Mucosa of rectum (tissue), 2 donors: ENCODE data around the gene STAP2.
A peak's percentile ranks its signal among the peaks of the same experiment; 100 is the strongest.
"Not testable (repeated sequence)": the region's sequence is repeated elsewhere in the genome, so short reads cannot be mapped to it uniquely, and the experiment has no call there.

Experiments
- H3K27ac ChIP-seq, 2 donors: one replicate each; pipeline ENCODE4 v1.7.0; 2013; ENCODE audit warnings: inconsistent platforms in 2 of 2, low read depth in 2 of 2, low read length in 2 of 2
- H3K27me3 ChIP-seq, 2 donors: one replicate each; pipeline ENCODE4 v1.7.0; 2013; ENCODE audit warnings: low read length in 2 of 2; ENCODE audit not compliant: control insufficient read depth in 2 of 2, insufficient read depth in 2 of 2
- H3K36me3 ChIP-seq, 2 donors: one replicate each; pipeline ENCODE4 v1.7.0; 2013; ENCODE audit warnings: low read length in 2 of 2; ENCODE audit not compliant: control insufficient read depth in 2 of 2, insufficient read depth in 2 of 2
- H3K4me1 ChIP-seq, 2 donors: one replicate each; pipeline ENCODE4 v1.7.0; 2013; ENCODE audit warnings: low read length in 2 of 2, mild to moderate bottlenecking in 1 of 2; ENCODE audit not compliant: control insufficient read depth in 2 of 2, insufficient read depth in 2 of 2
- H3K4me3 ChIP-seq, 2 donors: one replicate each; pipeline ENCODE4 v1.7.0; 2013; ENCODE audit warnings: low read length in 2 of 2
- H3K9ac ChIP-seq, 2 donors: one replicate each; pipeline ENCODE4 v1.7.0; 2013; ENCODE audit warnings: low read length in 2 of 2, low read depth in 1 of 2, mild to moderate bottlenecking in 1 of 2
- H3K9me3 ChIP-seq, 2 donors: one replicate each; pipeline ENCODE4 v1.7.0; 2013; ENCODE audit warnings: low read length in 2 of 2; ENCODE audit not compliant: control insufficient read depth in 2 of 2
- donor health status: healthy.
- donor health status: Normal muscosa, but diverticular disease.

The STAP2 gene

DNA sequence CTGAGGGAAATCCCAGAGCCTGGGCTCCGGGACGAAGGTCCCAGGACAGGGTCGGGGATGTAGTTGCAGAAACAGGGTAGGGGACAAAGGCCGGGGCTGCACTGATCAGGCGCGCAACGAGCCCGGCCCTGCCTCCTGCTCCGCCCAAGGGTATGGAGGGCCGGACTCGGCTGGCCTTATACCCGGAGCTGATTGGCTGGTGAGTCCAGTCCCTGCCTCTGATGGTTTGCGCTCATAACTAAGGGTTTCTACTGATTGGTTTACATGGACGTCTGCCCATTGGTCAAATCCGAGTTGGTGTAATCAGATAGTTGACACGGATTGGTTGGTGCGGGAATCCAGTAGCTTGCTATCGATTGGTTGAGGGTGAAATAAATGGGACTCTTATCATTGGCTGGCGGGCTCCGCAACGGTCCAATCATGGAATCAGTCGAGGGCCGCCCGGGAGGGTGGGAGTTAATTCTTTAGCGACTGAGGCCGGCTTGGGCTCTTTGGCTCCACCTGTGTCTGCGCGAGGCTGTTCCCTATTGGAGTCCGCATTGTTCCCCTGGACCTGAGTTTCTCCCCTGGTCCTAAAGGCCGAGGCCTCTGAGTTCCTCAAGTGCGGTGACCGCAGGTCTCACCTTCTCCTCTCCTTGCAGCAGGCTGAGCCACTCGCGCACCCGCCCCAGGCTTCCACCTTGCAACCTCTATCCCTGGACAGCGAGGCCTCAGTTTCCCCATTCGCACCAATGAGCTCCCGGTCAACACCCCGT lies 4.2 kb upstream of the STAP2 start:
- Histone ChIP-seq H3K4me3 (peak overlapping the region; percentile 91 to 97), H3K36me3 (peaks cover 3 to 7% of the 10 kb centered on the region in 2 donors), H3K9me3 (no peaks in the 10 kb centered on the region), H3K27ac (peak overlapping the region; percentile 98), H3K4me1 (peaks cover 19 to 32% of the 10 kb centered on the region in 2 donors), H3K27me3 (no peaks in the 10 kb centered on the region), H3K9ac (peak overlapping the region; percentile 79 to 83)

GRCh38 chr19:4342314-4342614 lies 3.6 kb upstream of the STAP2 start:
- Histone ChIP-seq H3K9ac (peak overlapping the region; percentile 79 to 83), H3K4me1 (peaks cover 19 to 32% of the 10 kb centered on the region in 2 donors), H3K9me3 (no peaks in the 10 kb centered on the region), H3K27me3 (no peaks in the 10 kb centered on the region), H3K36me3 (peaks cover 3 to 7% of the 10 kb centered on the region in 2 donors), H3K4me3 (peak overlapping the region; percentile 72 to 79), H3K27ac (peak overlapping the region; percentile 96 to 98)

GRCh38 chr19:4337906-4338440 lies 654 bp downstream of the STAP2 start:
- H3K9me3 ChIP-seq, result no peaks in the 10 kb centered on the region
- H3K9ac ChIP-seq, result peak overlapping the region; percentile 72 to 88
- H3K36me3 ChIP-seq, result peaks cover 9 to 11% of the 10 kb centered on the region in 2 donors
- no peaks in the 10 kb centered on the region for H3K27me3 ChIP-seq
- H3K4me1 ChIP-seq, result peaks cover 13 to 18% of the 10 kb centered on the region in 2 donors
- H3K4me3 ChIP-seq, result peak overlapping the region; percentile 79 to 81
- peak overlapping the region; percentile 84 to 89 for H3K27ac ChIP-seq

- no peak overlapping the region for H3K4me3 ChIP-seq
- H3K4me1 ChIP-seq, result peaks cover 4 to 8% of the 10 kb centered on the region in 2 donors
- H3K9me3 ChIP-seq, result no peaks in the 10 kb centered on the region
- H3K27ac ChIP-seq, result no peak overlapping the region
- no peak overlapping the region for H3K9ac ChIP-seq
- H3K27me3 ChIP-seq, result no peaks in the 10 kb centered on the region
- H3K36me3 ChIP-seq, result peaks cover 9 to 12% of the 10 kb centered on the region in 2 donors
Observed at GRCh38 chr19:4334929-4335570, 3.6 kb downstream of the STAP2 start.

- Histone ChIP-seq H3K27me3 (no peaks in the 10 kb centered on the region), H3K27ac (no peak overlapping the region), H3K9ac (no peak overlapping the region), H3K4me3 (no peak overlapping the region), H3K4me1 (peaks cover 0 to 9% of the 10 kb centered on the region in 2 donors), H3K36me3 (peaks cover 18 to 19% of the 10 kb centered on the region in 2 donors), H3K9me3 (no peaks in the 10 kb centered on the region)
Observed at GRCh38 chr19:4329858-4330257, 8.8 kb downstream of the STAP2 start.

DNA sequence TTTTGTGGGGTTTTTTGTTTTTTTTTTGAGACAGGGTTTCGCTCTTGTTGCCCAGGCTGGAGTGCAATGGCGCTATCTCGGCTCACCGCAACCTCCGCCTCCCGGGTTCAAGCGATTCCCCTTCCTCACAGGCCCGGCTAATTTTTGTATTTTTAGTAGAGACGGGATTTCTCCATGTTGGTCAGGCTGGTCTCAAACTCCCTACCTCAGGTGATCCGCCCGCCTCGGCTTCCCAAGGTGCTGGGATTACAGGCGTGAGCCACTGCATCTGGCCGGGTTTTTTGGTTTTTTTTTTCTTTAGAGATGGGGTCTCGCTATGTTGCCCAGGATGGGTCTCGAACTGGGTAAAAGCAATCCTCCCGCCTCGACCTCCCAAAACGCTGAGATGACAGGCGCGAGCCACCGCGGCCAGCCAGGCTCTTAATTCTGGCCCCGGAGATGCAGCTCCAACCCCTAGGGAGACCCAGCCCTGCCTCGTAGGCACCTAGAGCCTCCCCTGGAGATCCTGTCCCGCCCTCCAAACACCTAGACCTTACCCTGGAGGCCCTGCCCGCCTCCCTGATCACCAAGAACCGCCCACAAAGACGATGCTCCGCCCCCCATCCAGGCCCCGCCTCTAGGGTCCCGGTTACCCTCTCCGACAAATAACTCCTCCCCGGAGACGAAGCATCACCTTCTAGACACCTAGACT lies 9.5 kb downstream of the STAP2 start:
- Histone ChIP-seq H3K4me3 (peak overlapping the region in 1 of 2 donors; percentile 55), H3K36me3 (peaks cover 14 to 18% of the 10 kb centered on the region in 2 donors)
- H3K9ac ChIP-seq, H3K4me1 ChIP-seq, H3K9me3 ChIP-seq, H3K27me3 ChIP-seq, H3K27ac ChIP-seq: not testable (repeated sequence)

GRCh38 chr19:4328243-4328990 lies 10.2 kb downstream of the STAP2 start:
- Histone ChIP-seq H3K9me3 (no peaks in the 10 kb centered on the region), H3K9ac (no peak overlapping the region), H3K36me3 (peaks cover 8 to 11% of the 10 kb centered on the region in 2 donors), H3K4me1 (peaks cover 0 to 9% of the 10 kb centered on the region in 2 donors), H3K27me3 (no peaks in the 10 kb centered on the region), H3K4me3 (peak overlapping the region; percentile 44 to 67), H3K27ac (no peak overlapping the region)

- H3K9me3 ChIP-seq, result no peaks in the 10 kb centered on the region
- peaks cover 2 to 9% of the 10 kb centered on the region in 2 donors for H3K4me1 ChIP-seq
- peaks cover 8 to 9% of the 10 kb centered on the region in 2 donors for H3K36me3 ChIP-seq
- no peaks in the 10 kb centered on the region for H3K27me3 ChIP-seq
- H3K27ac ChIP-seq, result peak overlapping the region in 1 of 2 donors; percentile 43
- H3K4me3 ChIP-seq, result peak overlapping the region in 1 of 2 donors; percentile 67
- no peak overlapping the region for H3K9ac ChIP-seq
Observed at GRCh38 chr19:4327877-4328242, 10.8 kb downstream of the STAP2 start.

DNA sequence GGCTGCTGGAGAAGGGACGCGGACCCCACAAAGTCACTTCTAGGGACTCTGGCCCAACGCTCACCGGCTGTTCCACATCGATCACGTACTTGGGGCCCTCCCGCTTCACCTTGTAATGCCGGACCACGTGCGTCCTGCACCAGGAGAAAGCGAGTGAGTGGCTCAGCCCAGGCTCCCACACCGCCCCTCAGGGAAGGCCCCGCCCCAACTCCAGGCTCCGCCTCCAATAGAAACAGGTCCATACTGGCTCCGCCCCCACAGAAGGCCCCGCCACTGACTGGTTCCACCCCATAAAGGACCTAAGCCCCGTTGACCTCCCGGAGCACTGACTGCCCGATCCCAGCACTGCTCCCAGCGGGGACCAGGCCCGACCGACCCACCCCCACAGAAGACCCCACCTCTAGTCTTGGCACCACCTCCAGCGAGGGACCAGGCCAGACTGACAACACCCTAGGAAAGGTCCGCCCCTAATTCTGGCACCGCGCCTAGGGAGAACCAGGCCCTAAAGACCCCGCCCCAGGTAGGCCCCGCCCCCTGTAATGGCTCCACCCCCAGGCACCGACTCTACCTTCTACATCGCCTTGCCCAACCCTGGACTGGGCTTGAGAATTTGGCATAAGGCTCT lies 11.3 kb downstream of the STAP2 start:
- H3K4me3 ChIP-seq, result peak overlapping the region in 1 of 2 donors; percentile 67
- peaks cover 8 to 9% of the 10 kb centered on the region in 2 donors for H3K36me3 ChIP-seq
- peak overlapping the region in 1 of 2 donors; percentile 43 for H3K27ac ChIP-seq
- H3K9me3 ChIP-seq, result no peaks in the 10 kb centered on the region
- no peak overlapping the region for H3K9ac ChIP-seq
- no peaks in the 10 kb centered on the region for H3K27me3 ChIP-seq
- peaks cover 2 to 9% of the 10 kb centered on the region in 2 donors for H3K4me1 ChIP-seq
